Right cardiac atrium (tissue), 5 donors: ENCODE data around the gene CTPS1. TPM values are rescaled to one million over a fixed set of nuclear protein-coding genes. Genes with fewer than 3 reads are reported as not detected.
A peak's percentile ranks its signal among the peaks of the same experiment; 100 is the strongest.

Source experiments
- ATAC-seq, 2 donors: fragments of 200-7000 bp; cut with Tn5 transposase; one replicate each; pipeline versions ENCODE4 v1.8.0 to v1.9.1; 2020; ENCODE audit warnings: moderate library complexity in 2 of 2, mild to moderate bottlenecking in 1 of 2
- DNase-seq, 3 donors: peaks; one replicate each; pipeline ENCODE4 v3.0.0-alpha.2; 2020
- H3K27ac ChIP-seq: one replicate; pipeline ENCODE4 v1.5.1; 2013; ENCODE audit warnings: mild to moderate bottlenecking, low read length, control low read depth, moderate library complexity
- H3K27me3 ChIP-seq: one replicate; pipeline ENCODE4 v1.6.1; 2013; ENCODE audit not compliant: control insufficient read depth, insufficient read depth
- H3K4me1 ChIP-seq: one replicate; pipeline ENCODE4 v1.6.1; 2013; ENCODE audit warnings: low read length; ENCODE audit not compliant: control insufficient read depth, insufficient read depth
- H3K4me3 ChIP-seq: one replicate; pipeline ENCODE4 v1.5.1; 2013; ENCODE audit warnings: low read length, control low read depth
- H3K9me3 ChIP-seq: one replicate; pipeline ENCODE4 v1.6.1; 2013; ENCODE audit warnings: low read length; ENCODE audit not compliant: control insufficient read depth
- WGBS: extraction: QIAGEN DNeasy Blood & Tissue Kit; methylation state at CpG from one replicate; pipeline ENCODE4 v1.1.7; 2013; 5-methylcytosine and 5-hydroxymethylcytosine counted together
- intact Hi-C, 4 donors: fragments of 100-400 bp; cut with DNase I; formaldehyde crosslinking; loops; one replicate each; pipeline versions ENCODE4 v1.11.0 to v1.14.0; 2022 to 2023
- polyA plus RNA-seq: library from polyadenylated mRNA; stranded (reverse); fragments of 200-250 nt; gene quantifications from one replicate; pipeline ENCODE4 v1.2.3, GENCODE V29; 2013
- total RNA-seq, 4 donors: library from RNA; stranded (reverse); fragmentation: NEBNext Ultra II Directional; extraction: Animal tissue kit (Norgen Biotek cat#: 25700); gene quantifications; one replicate each; pipeline ENCODE4 v1.2.1, GENCODE V29; 2021
- donor health status: healthy with polysubstance abuse.
- donor health status: DM: no; HTN: yes; CAD: no.
- donor health status: DM: no; HTN: no; CAD: no.
- donor health status: DM: no; HTN: yes; CAD: no; lungs with severe emphysema.
- donor health status: DM: yes; HTN: yes; CAD: no.

CTPS1 gene
- total and polyA plus RNA-seq, 5 donors, result 7.3 to 15.6 (median 13.8) TPM

DNA sequence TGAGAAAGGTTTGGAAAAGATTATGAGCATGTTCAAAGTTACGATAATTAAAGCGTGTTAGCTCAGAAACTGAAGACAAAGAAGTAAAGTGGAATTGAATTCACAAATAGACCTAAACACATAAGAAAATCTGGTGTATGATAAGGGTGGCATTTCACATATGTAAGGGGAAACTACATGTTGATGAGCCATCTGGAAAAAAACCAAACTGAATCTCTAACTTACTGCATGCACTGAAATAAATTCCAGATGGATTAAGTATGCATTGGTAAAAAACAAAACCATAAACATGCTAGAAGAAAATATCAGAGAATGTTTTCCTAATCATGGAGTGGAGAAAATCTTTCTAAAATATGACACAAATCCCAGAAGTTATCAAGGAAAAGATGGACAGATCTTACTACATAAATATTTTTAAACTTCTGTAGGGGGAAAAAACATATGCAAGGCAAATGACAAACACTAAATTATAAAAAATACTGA is 34.0 kb upstream of the CTPS1 start:
- no peak overlapping the region for H3K27ac ChIP-seq
- DNase-seq, result no peak

DNA sequence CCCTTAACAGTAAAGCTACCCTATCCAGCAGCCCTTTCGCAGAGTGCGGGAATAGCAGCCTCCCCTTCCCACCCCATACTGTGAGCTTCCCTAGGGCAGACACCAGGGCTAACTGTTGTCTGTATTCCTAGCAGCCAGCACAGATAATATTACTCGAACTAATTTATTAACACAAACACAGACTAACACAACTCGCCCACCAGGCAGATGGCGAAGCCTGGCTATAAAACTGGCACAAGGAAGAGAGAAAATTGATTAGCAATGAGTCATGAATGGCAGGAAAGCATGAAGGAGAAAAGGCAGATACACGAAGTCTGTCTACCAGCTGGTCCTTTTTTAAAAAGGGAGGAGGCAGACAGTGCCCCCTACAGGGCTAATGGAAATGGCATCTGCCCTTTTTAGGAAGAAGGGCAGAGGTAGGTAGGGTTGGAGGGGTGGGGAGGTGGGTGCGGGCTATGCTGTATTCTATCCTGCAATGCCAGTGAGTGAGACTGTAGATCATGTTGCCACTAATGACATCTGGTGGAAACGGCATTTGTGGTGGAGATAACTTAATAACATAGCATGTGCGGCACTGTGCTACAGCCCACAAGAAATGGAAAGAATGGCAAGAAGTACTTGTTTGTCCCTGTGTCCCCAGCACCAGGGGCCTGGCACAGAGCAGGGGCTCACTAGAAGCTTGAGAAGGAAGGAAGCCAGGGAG is 30.6 kb upstream of the CTPS1 start:
- intact Hi-C loops, result no loop called here
- H3K27me3 ChIP-seq, result no peaks in the 10 kb centered on the region
- peak in 1 of 2 donors; percentile 50 for ATAC-seq
- peaks cover 4% of the 10 kb centered on the region for H3K4me1 ChIP-seq
- H3K9me3 ChIP-seq, result no peaks in the 10 kb centered on the region
- DNase-seq, result peak in 2 of 3 donors; percentile 24 to 64
- H3K4me3 ChIP-seq, result no peak overlapping the region
- WGBS, result 45% methylated on average over 9 of the region's 9 CpGs
- no peak overlapping the region for H3K27ac ChIP-seq

More for the DNA sequence above, 34.0 kb upstream of the CTPS1 start:
- Histone ChIP-seq H3K4me1 (peaks cover 4% of the 10 kb centered on the region), H3K9me3 (no peaks in the 10 kb centered on the region), H3K27me3 (no peaks in the 10 kb centered on the region), H3K4me3 (no peak overlapping the region)
- WGBS, result 63% methylated on average over 2 of the region's 2 CpGs
- intact Hi-C loops, result no loop called here
- ATAC-seq, result no peak

DNA sequence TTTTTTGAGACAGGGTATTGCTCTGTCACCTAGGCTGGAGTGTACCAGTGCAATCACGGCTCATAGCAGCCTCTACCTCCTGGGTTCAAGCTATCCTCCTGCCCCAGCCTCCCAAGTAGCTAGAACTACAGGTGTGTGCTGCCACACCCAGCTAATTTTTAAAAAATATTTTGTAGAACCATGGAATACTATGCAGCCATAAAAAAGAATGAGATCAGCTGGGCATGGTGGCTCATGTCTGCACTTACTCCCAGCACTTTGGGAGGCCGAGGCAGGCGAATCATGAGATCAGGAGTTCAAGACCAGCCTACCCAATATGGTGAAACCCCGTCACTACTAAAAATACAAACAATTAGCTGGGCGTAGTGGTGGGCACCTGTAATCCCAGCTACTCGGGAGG is 29.9 kb upstream of the CTPS1 start:
- no peak overlapping the region for H3K27ac ChIP-seq
- 96% methylated on average over 6 of the region's 6 CpGs for WGBS
- DNase-seq (no peak), ATAC-seq (no peak)
- H3K9me3 ChIP-seq, result no peaks in the 10 kb centered on the region
- peaks cover 4% of the 10 kb centered on the region for H3K4me1 ChIP-seq
- no peak overlapping the region for H3K4me3 ChIP-seq
- intact Hi-C loops, result no loop called here
- no peaks in the 10 kb centered on the region for H3K27me3 ChIP-seq

DNA sequence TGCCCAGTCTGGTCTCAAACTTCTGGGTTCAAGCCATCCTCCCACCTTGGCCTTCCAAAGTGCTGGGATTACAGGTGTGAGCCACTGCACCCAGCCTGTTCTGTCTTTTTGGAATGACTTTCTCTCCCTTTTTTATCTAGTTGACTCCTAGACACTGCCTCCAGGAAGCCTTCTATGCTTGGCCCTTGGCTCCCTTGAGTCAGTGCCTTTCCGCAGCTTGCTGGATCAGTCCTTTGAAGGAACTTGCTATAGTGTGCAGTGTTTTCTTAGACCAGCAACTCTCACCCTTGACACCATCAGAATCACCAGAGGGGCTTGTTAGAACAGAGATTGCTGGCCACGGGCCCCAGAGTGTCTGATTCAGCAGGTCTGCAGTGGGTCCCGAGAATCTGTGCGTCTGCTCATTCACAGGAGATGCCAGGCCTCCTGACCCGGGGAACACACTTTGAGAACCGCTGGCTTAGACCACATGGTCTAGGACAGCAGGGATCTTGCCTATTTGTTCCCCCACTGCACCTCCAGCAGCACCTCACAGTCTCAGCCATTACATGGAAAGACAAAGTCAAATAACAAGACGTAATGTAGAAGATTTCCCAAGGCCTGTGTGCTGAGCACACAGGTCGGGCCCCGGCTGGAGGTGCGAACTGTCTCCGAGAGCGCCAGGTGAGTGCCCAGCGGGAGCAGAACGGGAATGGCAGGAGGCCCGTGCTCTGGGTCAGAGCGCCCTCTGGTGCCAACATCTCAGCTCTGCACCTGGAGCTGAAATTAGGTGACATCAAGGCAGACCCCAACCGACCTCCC is 27.4 kb upstream of the CTPS1 start:
- no peak overlapping the region for H3K4me3 ChIP-seq
- ATAC-seq, result peak; percentile 69 to 79
- 22% methylated on average over 17 of the region's 17 CpGs for WGBS

DNA sequence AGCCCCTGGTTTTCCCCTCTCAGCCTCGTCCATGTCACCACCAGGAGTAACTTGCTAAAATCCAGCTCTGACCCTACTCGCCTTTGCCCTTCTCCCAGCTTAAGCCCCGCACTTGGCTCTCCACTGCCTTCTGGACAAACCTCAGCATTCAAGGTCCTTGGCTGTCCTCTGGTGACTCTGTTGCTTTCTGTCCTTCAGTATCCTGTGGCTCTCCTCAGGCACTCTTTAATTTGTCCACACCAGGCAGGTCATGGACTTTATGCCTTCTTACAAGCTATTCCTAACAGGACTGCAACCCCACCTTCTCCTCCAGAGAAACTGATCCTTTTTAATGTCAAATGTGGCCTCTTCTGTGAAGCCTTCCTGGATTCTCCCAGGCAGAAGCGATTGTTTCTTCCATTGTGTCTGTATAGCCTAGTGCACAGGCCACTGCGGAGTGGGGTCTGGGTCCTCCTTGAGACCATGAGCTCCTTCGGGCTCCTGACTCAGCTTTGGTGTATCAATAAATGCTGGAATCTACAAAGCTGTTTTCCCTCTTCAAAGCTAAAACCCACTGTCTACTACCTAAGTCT is 26.7 kb upstream of the CTPS1 start:
- ATAC-seq (no peak), DNase-seq (no peak)
- H3K27ac ChIP-seq, result no peak overlapping the region
- H3K4me1 ChIP-seq, result peaks cover 4% of the 10 kb centered on the region
- H3K27me3 ChIP-seq, result no peaks in the 10 kb centered on the region
- no peak overlapping the region for H3K4me3 ChIP-seq
- 42% methylated on average over 6 of the region's 6 CpGs for WGBS
- intact Hi-C loops, result loop anchor here (2.0 to 10.0 kb wide), 7 partner anchors 81 to 358 kb away; no protein-coding TSS in a partner anchor
- no peaks in the 10 kb centered on the region for H3K9me3 ChIP-seq

More for the DNA sequence above, 27.4 kb upstream of the CTPS1 start:
- intact Hi-C loops, result loop anchor here (2.0 to 10.0 kb wide), 7 partner anchors 80 to 357 kb away; no protein-coding TSS in a partner anchor
- Histone ChIP-seq H3K27me3 (no peaks in the 10 kb centered on the region), H3K4me1 (peaks cover 4% of the 10 kb centered on the region), H3K9me3 (no peaks in the 10 kb centered on the region), H3K27ac (no peak overlapping the region)
- DNase-seq, result peak; percentile 44 to 86 (median 85)

DNA sequence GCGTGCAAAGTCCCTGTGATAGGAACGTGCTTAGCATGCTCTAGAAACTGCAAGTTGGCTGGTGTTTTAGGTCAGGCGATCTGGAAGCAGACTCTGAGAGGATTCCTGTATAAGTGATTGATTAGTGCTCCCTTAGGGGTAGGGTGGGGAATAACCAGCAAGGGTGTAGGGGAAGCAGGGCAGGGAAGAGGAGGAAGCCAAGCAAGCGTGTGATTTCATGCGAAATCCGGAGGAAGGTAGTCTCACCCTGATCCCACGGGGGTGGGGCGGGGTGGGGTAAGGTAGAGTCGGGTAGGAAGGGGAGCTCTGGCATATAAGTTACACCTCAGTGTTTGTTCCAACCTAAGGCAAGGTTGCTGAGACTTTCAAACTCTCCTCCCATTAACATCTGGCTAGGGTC is 24.9 kb upstream of the CTPS1 start:
- no peak overlapping the region for H3K4me3 ChIP-seq
- no peaks in the 10 kb centered on the region for H3K27me3 ChIP-seq
- H3K4me1 ChIP-seq, result no peaks in the 10 kb centered on the region
- WGBS, result 42% methylated on average over 9 of the region's 9 CpGs
- ATAC-seq (no peak), DNase-seq (no peak)
- intact Hi-C loops, result loop anchor here (5.0 to 10.0 kb wide), 5 partner anchors 82 to 360 kb away; no protein-coding TSS in a partner anchor
- no peak overlapping the region for H3K27ac ChIP-seq
- no peaks in the 10 kb centered on the region for H3K9me3 ChIP-seq

DNA sequence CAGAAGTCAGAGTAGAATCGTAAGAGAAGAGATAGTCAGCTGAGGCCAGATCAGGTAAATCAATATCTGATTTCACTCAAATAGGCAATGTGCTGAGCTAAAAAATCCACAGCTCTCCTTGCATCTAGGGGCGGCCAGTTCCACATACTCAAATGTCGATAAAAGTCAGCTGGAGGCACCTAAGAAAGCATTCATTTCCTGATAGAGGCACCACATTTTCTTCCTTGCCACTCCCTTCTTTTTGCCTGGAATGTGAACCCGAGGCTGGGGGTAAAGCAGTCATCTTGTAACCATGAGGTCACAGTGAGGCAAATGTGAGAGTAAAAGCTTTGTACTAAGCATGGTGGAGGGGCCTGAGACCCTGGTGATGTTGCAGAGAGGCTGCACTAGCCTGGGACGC is 24.2 kb upstream of the CTPS1 start:
- ATAC-seq, result no peak
- Histone ChIP-seq H3K27me3 (no peaks in the 10 kb centered on the region), H3K4me3 (no peak overlapping the region), H3K27ac (no peak overlapping the region), H3K4me1 (no peaks in the 10 kb centered on the region), H3K9me3 (no peaks in the 10 kb centered on the region)
- no peak for DNase-seq
- 58% methylated on average over 5 of the region's 5 CpGs for WGBS
- intact Hi-C loops, result loop anchor here in 3 of 4 donors (10.0 kb wide), 3 partner anchors 330 to 360 kb away; no protein-coding TSS in a partner anchor

DNA sequence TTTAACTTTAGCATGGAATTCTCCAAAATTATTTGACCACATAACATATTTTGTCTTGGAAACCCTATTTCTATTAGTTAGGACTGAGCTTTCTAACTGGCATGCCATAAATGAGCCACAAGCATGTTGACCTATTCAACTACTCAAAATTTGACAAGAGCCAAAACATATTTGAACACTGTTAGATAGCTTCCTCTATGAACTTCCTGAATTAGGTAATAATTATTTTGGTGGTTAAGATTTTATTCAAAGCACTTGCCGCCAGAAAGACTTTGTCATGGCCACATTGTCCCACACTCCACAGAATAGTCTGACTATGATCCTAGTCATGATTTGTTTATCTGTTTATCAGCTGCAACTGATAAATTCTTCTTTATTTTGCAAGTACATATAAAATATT is 23.1 kb upstream of the CTPS1 start:
- intact Hi-C loops, result loop anchor here in 3 of 4 donors (10.0 kb wide), 3 partner anchors 332 to 362 kb away; no protein-coding TSS in a partner anchor
- Histone ChIP-seq H3K4me3 (no peak overlapping the region), H3K27ac (no peak overlapping the region), H3K27me3 (no peaks in the 10 kb centered on the region), H3K9me3 (no peaks in the 10 kb centered on the region), H3K4me1 (no peaks in the 10 kb centered on the region)
- DNase-seq (no peak), ATAC-seq (no peak)
- 58% methylated on average over 1 of the region's 1 CpG for WGBS

DNA sequence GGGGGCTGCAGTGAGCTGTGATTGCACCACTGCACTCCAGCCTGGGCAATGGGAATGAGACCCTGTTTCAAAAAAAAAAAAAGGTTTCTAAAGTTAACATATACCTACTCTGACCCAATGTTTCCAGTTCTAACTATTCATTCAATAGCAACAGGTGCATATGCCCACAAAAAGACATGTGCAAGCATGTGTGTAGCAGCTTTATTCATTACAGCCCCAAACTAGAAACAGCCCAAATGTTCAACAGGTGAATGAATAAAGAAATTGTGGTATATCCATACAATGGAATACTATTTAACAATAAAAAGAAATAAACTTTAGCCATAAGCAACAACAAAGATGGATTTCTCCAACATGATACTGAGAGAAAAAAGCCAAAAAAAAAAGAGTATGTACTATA is 21.3 kb upstream of the CTPS1 start:
- ATAC-seq (no peak), DNase-seq (no peak)
- no peak overlapping the region for H3K4me3 ChIP-seq
- H3K27ac ChIP-seq, result no peak overlapping the region
- no peaks in the 10 kb centered on the region for H3K9me3 ChIP-seq
- H3K4me1 ChIP-seq, result no peaks in the 10 kb centered on the region
- intact Hi-C loops, result loop anchor here in 3 of 4 donors (10.0 kb wide), 3 partner anchors 333 to 363 kb away; no protein-coding TSS in a partner anchor
- no peaks in the 10 kb centered on the region for H3K27me3 ChIP-seq

DNA sequence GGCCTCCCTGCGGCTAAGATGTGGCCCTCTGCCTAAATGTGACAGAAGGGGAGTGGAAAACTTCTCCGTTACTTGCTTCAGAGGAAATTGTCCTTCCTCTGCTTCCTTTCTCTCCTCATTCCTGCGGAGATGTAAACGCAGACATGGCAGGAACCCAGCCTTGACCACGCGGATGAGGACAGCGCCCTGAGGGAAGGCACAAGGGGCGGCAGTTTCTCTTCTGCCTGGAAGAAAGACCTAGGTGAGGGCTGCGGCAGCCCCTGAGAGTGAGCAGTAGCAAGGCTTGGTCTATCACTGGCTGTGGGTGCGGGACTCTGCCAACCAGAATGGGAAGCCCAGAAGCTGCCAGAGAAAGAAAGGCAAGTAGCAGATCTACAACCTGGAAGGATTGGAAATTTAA is 14.0 kb upstream of the CTPS1 start:
- Histone ChIP-seq H3K4me1 (no peaks in the 10 kb centered on the region), H3K27ac (no peak overlapping the region), H3K9me3 (no peaks in the 10 kb centered on the region), H3K27me3 (no peaks in the 10 kb centered on the region), H3K4me3 (no peak overlapping the region)
- intact Hi-C loops, result no loop called here
- ATAC-seq (peak in 1 of 2 donors; percentile 26), DNase-seq (no peak)
- WGBS, result 59% methylated on average over 10 of the region's 10 CpGs

DNA sequence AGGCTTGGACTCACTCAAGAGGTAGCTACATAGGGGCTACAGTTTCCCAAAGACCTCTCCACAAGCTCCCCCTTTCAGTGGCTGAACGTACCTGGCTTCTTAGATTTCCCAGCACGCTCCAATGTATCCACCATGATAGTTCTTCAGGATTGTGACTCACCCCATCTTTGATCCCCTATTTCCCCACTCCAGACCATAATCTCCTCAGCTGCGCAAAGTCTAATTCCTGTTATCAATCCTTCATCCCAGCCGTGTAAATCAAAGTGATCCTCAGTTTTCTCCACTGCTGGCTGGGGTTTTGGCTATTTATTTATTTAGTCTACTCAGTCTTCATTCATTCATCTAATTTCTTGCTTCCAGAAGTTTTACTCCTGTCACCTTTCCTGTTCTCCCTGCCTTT is 13.1 kb upstream of the CTPS1 start:
- H3K4me3 ChIP-seq, result no peak overlapping the region
- no peaks in the 10 kb centered on the region for H3K9me3 ChIP-seq
- 69% methylated on average over 4 of the region's 4 CpGs for WGBS
- ATAC-seq (no peak), DNase-seq (no peak)
- no peaks in the 10 kb centered on the region for H3K27me3 ChIP-seq
- intact Hi-C loops, result no loop called here
- no peaks in the 10 kb centered on the region for H3K4me1 ChIP-seq
- H3K27ac ChIP-seq, result no peak overlapping the region
